ENCODE measurements around the gene RAD51B. TPM values are rescaled to one million over a fixed set of nuclear protein-coding genes. Genes with fewer than 3 reads are reported as not detected.

Gene RAD51B
- total RNA-seq, 2 donors from 2014 or later = 37.0 to 49.7 TPM

GRCh38 chr14:68708343-68708742, 888.8 kb downstream of the RAD51B start:
- Mint-ChIP-seq H3K4me1 (peaks cover 39% of the 10 kb centered on the region), H3K36me3 (ENCODE audit: low read depth) (no peaks in the 10 kb centered on the region), H3K4me3 (no peak overlapping the region), H3K9me3 (no peaks in the 10 kb centered on the region), H3K27me3 (no peaks in the 10 kb centered on the region), H3K27ac (no peak overlapping the region)
- no peak for ATAC-seq (replicated peaks)

GRCh38 chr14:68709007-68709406, 889.4 kb downstream of the RAD51B start:
- Mint-ChIP-seq H3K36me3 (ENCODE audit: low read depth) (no peaks in the 10 kb centered on the region), H3K27me3 (no peaks in the 10 kb centered on the region), H3K27ac (no peak overlapping the region), H3K9me3 (no peaks in the 10 kb centered on the region), H3K4me3 (no peak overlapping the region), H3K4me1 (peaks cover 43% of the 10 kb centered on the region)
- no peak for ATAC-seq (replicated peaks)

GRCh38 chr14:68710776-68711175, 891.2 kb downstream of the RAD51B start:
- peak overlapping the region; percentile 80 for H3K27ac Mint-ChIP-seq
- ATAC-seq (replicated peaks) = no peak
- peaks cover 51% of the 10 kb centered on the region for H3K4me1 Mint-ChIP-seq
- H3K4me3 Mint-ChIP-seq = peak overlapping the region; percentile 61
- H3K9me3 Mint-ChIP-seq = no peaks in the 10 kb centered on the region
- no peaks in the 10 kb centered on the region for H3K36me3 Mint-ChIP-seq (ENCODE audit: low read depth)
- no peaks in the 10 kb centered on the region for H3K27me3 Mint-ChIP-seq

- Mint-ChIP-seq H3K27me3 (no peaks in the 10 kb centered on the region), H3K4me1 (peaks cover 53% of the 10 kb centered on the region), H3K9me3 (no peaks in the 10 kb centered on the region), H3K36me3 (ENCODE audit: low read depth) (no peaks in the 10 kb centered on the region), H3K4me3 (peak overlapping the region; percentile 61), H3K27ac (peak overlapping the region; percentile 80)
- ATAC-seq (replicated peaks) = peak; percentile 82
Measured at GRCh38 chr14:68711561-68712309, 892.2 kb downstream of the RAD51B start.

GRCh38 chr14:68712703-68713370, 893.3 kb downstream of the RAD51B start:
- Mint-ChIP-seq H3K4me3 (peak overlapping the region; percentile 61), H3K4me1 (peaks cover 49% of the 10 kb centered on the region), H3K36me3 (ENCODE audit: low read depth) (no peaks in the 10 kb centered on the region), H3K9me3 (no peaks in the 10 kb centered on the region), H3K27ac (peak overlapping the region; percentile 80), H3K27me3 (no peaks in the 10 kb centered on the region)
- ATAC-seq (replicated peaks) = no peak

GRCh38 chr14:68713782-68714181, 894.2 kb downstream of the RAD51B start:
- ATAC-seq (replicated peaks) = no peak
- no peaks in the 10 kb centered on the region for H3K9me3 Mint-ChIP-seq
- no peaks in the 10 kb centered on the region for H3K27me3 Mint-ChIP-seq
- H3K4me1 Mint-ChIP-seq = peaks cover 49% of the 10 kb centered on the region
- no peak overlapping the region for H3K4me3 Mint-ChIP-seq
- H3K27ac Mint-ChIP-seq = no peak overlapping the region
- no peaks in the 10 kb centered on the region for H3K36me3 Mint-ChIP-seq (ENCODE audit: low read depth)

- Mint-ChIP-seq H3K27ac (peak overlapping the region; percentile 60), H3K9me3 (peaks cover 4% of the 10 kb centered on the region), H3K4me3 (peak overlapping the region; percentile 26), H3K36me3 (ENCODE audit: low read depth) (no peaks in the 10 kb centered on the region), H3K4me1 (peaks cover 60% of the 10 kb centered on the region), H3K27me3 (no peaks in the 10 kb centered on the region)
- peak; percentile 73 for ATAC-seq (replicated peaks)
Measured at GRCh38 chr14:68714991-68715924, 895.7 kb downstream of the RAD51B start.

- Mint-ChIP-seq H3K36me3 (ENCODE audit: low read depth) (no peaks in the 10 kb centered on the region), H3K4me3 (no peak overlapping the region), H3K27ac (no peak overlapping the region), H3K4me1 (peaks cover 56% of the 10 kb centered on the region), H3K27me3 (no peaks in the 10 kb centered on the region), H3K9me3 (peaks cover 4% of the 10 kb centered on the region)
- ATAC-seq (replicated peaks) = no peak
Measured at GRCh38 chr14:68716698-68717097, 897.1 kb downstream of the RAD51B start.

GRCh38 chr14:68718023-68718990, 898.7 kb downstream of the RAD51B start:
- Mint-ChIP-seq H3K36me3 (ENCODE audit: low read depth) (no peaks in the 10 kb centered on the region), H3K4me1 (peaks cover 40% of the 10 kb centered on the region), H3K27me3 (no peaks in the 10 kb centered on the region), H3K4me3 (no peak overlapping the region), H3K27ac (no peak overlapping the region), H3K9me3 (peaks cover 4% of the 10 kb centered on the region)
- no peak for ATAC-seq (replicated peaks)

GRCh38 chr14:68719634-68720384, 900.2 kb downstream of the RAD51B start:
- Mint-ChIP-seq H3K27ac (peak overlapping the region; percentile 92), H3K4me1 (peaks cover 30% of the 10 kb centered on the region), H3K4me3 (peak overlapping the region; percentile 55)

GRCh38 chr14:68722186-68722585, 902.6 kb downstream of the RAD51B start:
- ATAC-seq (replicated peaks) = no peak
- Mint-ChIP-seq H3K27ac (peak overlapping the region; percentile 15), H3K27me3 (no peaks in the 10 kb centered on the region), H3K9me3 (peaks cover 4% of the 10 kb centered on the region), H3K4me3 (no peak overlapping the region), H3K36me3 (ENCODE audit: low read depth) (no peaks in the 10 kb centered on the region), H3K4me1 (peaks cover 18% of the 10 kb centered on the region)

More at GRCh38 chr14:68719634-68720384, 900.2 kb downstream of the RAD51B start:
- no peaks in the 10 kb centered on the region for H3K36me3 Mint-ChIP-seq (ENCODE audit: low read depth)
- peak; percentile 81 for ATAC-seq (replicated peaks)
- H3K9me3 Mint-ChIP-seq = peaks cover 4% of the 10 kb centered on the region
- H3K27me3 Mint-ChIP-seq = no peaks in the 10 kb centered on the region

GRCh38 chr14:68722968-68723566, 903.5 kb downstream of the RAD51B start:
- H3K9me3 Mint-ChIP-seq = peaks cover 4% of the 10 kb centered on the region
- H3K4me3 Mint-ChIP-seq = no peak overlapping the region
- H3K27ac Mint-ChIP-seq = no peak overlapping the region
- H3K4me1 Mint-ChIP-seq = peaks cover 18% of the 10 kb centered on the region
- no peaks in the 10 kb centered on the region for H3K36me3 Mint-ChIP-seq (ENCODE audit: low read depth)
- H3K27me3 Mint-ChIP-seq = no peaks in the 10 kb centered on the region
- no peak for ATAC-seq (replicated peaks)

Measured in activated T-helper 17 cell treated with anti-CD3 and anti-CD28 coated beads, Interleukin-2, amount 50 U/mL, for 72 hours (primary cell).